Endothelial cell of umbilical vein (primary cell): ENCODE results near the gene CDC42EP4. TPM values are rescaled to one million over a fixed set of nuclear protein-coding genes. Genes with fewer than 3 reads are reported as not detected.

ENCODE experiments used
- BruUV-seq: library from RNA; stranded (reverse); fragments of 400-500 nt; replicated peaks from 2 replicates; lab custom pipeline; 2021; lab: Mats Ljungman, UMichigan
- CTCF ChIA-PET: fragments of 300-600, 350-600 bp; sonication (Branson Sonifier 250); formaldehyde crosslinking; loops from one replicate; lab custom pipeline; 2021; ENCODE audit warnings: antibody characterized with exemption, inconsistent platforms; lab: Charles Lee
- POLR2A ChIA-PET: fragments of 300-600, 350-600 bp; sonication (Branson Sonifier 250); formaldehyde crosslinking; loops from one replicate; lab custom pipeline; 2021; ENCODE audit warnings: antibody characterized with exemption, inconsistent platforms; lab: Charles Lee
- DNase-seq: peaks from one replicate; pipeline ENCODE4 v3.0.0-alpha.2; 2011; ENCODE audit warnings: low read depth, low spot score
- FAIRE-seq: peaks from 2 replicates; lab custom pipeline; 2011; peaks lifted over from hg19 to GRCh38; lab: Jason Lieb, UNC
- H2AFZ ChIP-seq: 2 replicates; pipeline ENCODE4 v1.6.0; 2012; ENCODE audit warnings: low read depth, low read length, control low read depth, inconsistent platforms
- H3K27ac ChIP-seq: 2 replicates; pipeline ENCODE4 v1.5.1; 2011; ENCODE audit warnings: low read depth, mild to moderate bottlenecking, control low read depth, low read length, moderate library complexity; ENCODE audit not compliant: insufficient read depth
- H3K27me3 ChIP-seq, 2 experiments: 2 replicates each; pipeline versions ENCODE4 v1.6.0 to v1.6.1; 2011; ENCODE audit warnings: low read length in 2 of 2, mixed read lengths in 1 of 2; ENCODE audit not compliant: control insufficient read depth in 2 of 2, insufficient read depth in 2 of 2
- H3K36me3 ChIP-seq, 2 experiments: 2 replicates in 1 of 2; 3 replicates in 1 of 2; pipeline ENCODE4 v1.5.1; 2011; ENCODE audit warnings: low read length in 2 of 2, mild to moderate bottlenecking in 1 of 2, moderate library complexity in 1 of 2; ENCODE audit not compliant: control insufficient read depth in 2 of 2, insufficient read depth in 2 of 2; ENCODE audit errors: extremely low read depth in 1 of 2
- H3K4me1 ChIP-seq: 3 replicates; pipeline ENCODE4 v1.5.1; 2011; ENCODE audit warnings: mild to moderate bottlenecking, low read length; ENCODE audit not compliant: control insufficient read depth, insufficient read depth; ENCODE audit errors: extremely low read depth
- H3K4me2 ChIP-seq: 2 replicates; pipeline ENCODE4 v1.6.1; 2011; ENCODE audit warnings: low read length, control low read depth, mixed read lengths; ENCODE audit not compliant: insufficient read depth
- H3K4me3 ChIP-seq, 3 experiments: fragments of 200-600 bp in 1 of 3; sonication (generic), shearing (Covaris generic) in 1 of 3; replicated peaks in 1 of 3; 2 replicates each; pipeline ENCODE4 v1.5.1; 2011 to 2016; ENCODE audit warnings: control low read depth in 3 of 3, low read length in 3 of 3, mild to moderate bottlenecking in 2 of 3, inconsistent platforms in 1 of 3, low read depth in 1 of 3, moderate library complexity in 1 of 3; ENCODE audit not compliant: insufficient read depth in 1 of 3
- H3K79me2 ChIP-seq: 2 replicates; pipeline ENCODE4 v1.6.0; 2012; ENCODE audit warnings: low read length, inconsistent platforms; ENCODE audit not compliant: control insufficient read depth, insufficient read depth
- H3K9ac ChIP-seq: replicated peaks from 2 replicates; pipeline ENCODE3; 2011; ENCODE audit warnings: low read length, control low read depth; ENCODE audit not compliant: insufficient read depth; ENCODE audit errors: extremely low read depth
- H3K9me1 ChIP-seq: replicated peaks from 3 replicates; pipeline ENCODE4 v1.6.0; 2011; ENCODE audit warnings: mild to moderate bottlenecking, low read length; ENCODE audit not compliant: control insufficient read depth, insufficient read depth; ENCODE audit errors: extremely low read depth
- H3K9me3 ChIP-seq: replicated peaks from 2 replicates; pipeline ENCODE4 v1.5.1; 2012; ENCODE audit warnings: low read length, inconsistent platforms; ENCODE audit not compliant: control insufficient read depth, insufficient read depth
- H4K20me1 ChIP-seq: replicated peaks from 2 replicates; pipeline ENCODE3; 2011; ENCODE audit warnings: mild to moderate bottlenecking, low read length; ENCODE audit not compliant: control insufficient read depth, insufficient read depth; ENCODE audit errors: extremely low read depth
- EZH2 ChIP-seq: IDR thresholded peaks from 2 replicates; pipeline ENCODE4 v1.6.1; 2012; ENCODE audit warnings: borderline replicate concordance, low read depth, mild to moderate bottlenecking, moderate library complexity, low read length, inconsistent platforms; ENCODE audit not compliant: severe bottlenecking
- GATA2 ChIP-seq: IDR thresholded peaks from 2 replicates; pipeline ENCODE4 v1.7.0; 2011; ENCODE audit warnings: low read depth, mild to moderate bottlenecking, moderate library complexity, mixed read lengths, low read length; ENCODE audit not compliant: insufficient read length, insufficient read depth
- JUN ChIP-seq: IDR thresholded peaks from 2 replicates; pipeline ENCODE4 v1.6.1; 2011; ENCODE audit warnings: borderline replicate concordance, low read depth; ENCODE audit not compliant: insufficient read length, insufficient read depth
- POLR2A ChIP-seq: IDR thresholded peaks from 2 replicates; pipeline ENCODE4 v1.6.1; 2012; ENCODE audit warnings: low read depth, mild to moderate bottlenecking, control low read depth, low read length
- POLR2AphosphoS5 ChIP-seq: IDR thresholded peaks from 2 replicates; pipeline ENCODE4 v1.6.1; 2012; ENCODE audit warnings: low read depth, mild to moderate bottlenecking, control low read depth, low read length, moderate library complexity; ENCODE audit not compliant: insufficient read depth
- dilution Hi-C: fragments of 300-500 bp; cut with MboI; formaldehyde crosslinking; loops from one replicate; pipeline ENCODE4 v1.15.0; 2019; ENCODE audit warnings: low sequenced_read_pairs; ENCODE audit not compliant: extremely low pct_ligation_motif_present
- intact Hi-C: fragments of 100-400 bp; cut with micrococcal nuclease; formaldehyde crosslinking; loops from one replicate; pipeline ENCODE4 v1.10.0; 2022
- polyA plus RNA-seq, 4 experiments: library from polyadenylated mRNA; depleted of rRNA in 3 of 4; stranded (reverse) in 3 of 4; unstranded in 1 of 4; fragments of >200 nt; gene quantifications; 2 replicates each; pipeline versions ENCODE4 v1.2.1 to v1.2.3, GENCODE V29; 2011 to 2012; ENCODE audit warnings: missing spikeins in 1 of 4
- total RNA-seq: library from RNA; stranded (reverse); gene quantifications from 2 replicates; pipeline ENCODE4 v1.2.3, GENCODE V29; 2021
- TF ChIP-seq, protein P1 (sequence below): IDR thresholded peaks from 2 replicates; pipeline ENCODE4 v1.6.1; 2011; ENCODE audit not compliant: insufficient read depth, insufficient read length
- TF ChIP-seq, protein P2 (sequence below), 2 donors: IDR thresholded peaks; 1 replicate in 1 of 2; 2 replicates in 1 of 2; pipeline ENCODE4 v1.5.1; 2011; ENCODE audit warnings: low read length in 2 of 2, mild to moderate bottlenecking in 2 of 2, moderate library complexity in 2 of 2, control low read depth in 1 of 2, inconsistent platforms in 1 of 2, low read depth in 1 of 2; ENCODE audit not compliant: insufficient read depth in 1 of 2; ENCODE audit errors: extremely low read depth in 1 of 2

The CDC42EP4 gene
- total and polyA plus RNA-seq, 2 donors (not counting 3 experiments of a cell fraction or from before 2014, with no cell fraction given), result 11.4 to 19.6 TPM

DNA sequence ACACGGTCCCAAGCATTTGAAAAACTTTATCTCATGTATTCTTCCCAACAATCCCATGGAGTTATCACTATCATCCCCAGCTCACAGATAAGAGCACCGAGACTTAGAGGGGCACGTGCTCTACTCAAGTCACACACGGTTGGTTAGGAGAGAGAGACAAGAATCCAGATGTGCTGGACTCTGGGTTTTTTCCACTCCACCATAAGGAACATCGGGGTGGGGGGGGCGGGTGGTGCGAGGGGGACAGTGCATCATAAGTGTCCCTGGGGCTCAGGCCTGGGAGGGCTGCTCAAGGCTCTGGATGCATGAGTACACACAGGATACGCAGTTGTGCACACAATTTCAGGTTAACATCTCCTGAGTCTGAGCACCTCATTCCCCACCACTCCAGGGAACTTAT is 7.4 kb downstream of the CDC42EP4 start:
- Histone ChIP-seq H3K4me1 (peaks cover 47% of the 10 kb centered on the region), H2AFZ (no peak overlapping the region), H3K27me3 (no peaks in the 10 kb centered on the region), H3K9ac (peak overlapping the region; percentile 80), H3K4me2 (peak overlapping the region; percentile 94), H3K4me3 (no peak overlapping the region), H3K27ac (peak overlapping the region; percentile 78), H4K20me1 (no peaks in the 10 kb centered on the region), H3K36me3 (no peaks in the 10 kb centered on the region), H3K79me2 (peaks cover 74% of the 10 kb centered on the region), H3K9me3 (no peaks in the 10 kb centered on the region), H3K9me1 (no peaks in the 10 kb centered on the region)
- intact Hi-C loops, result loop anchor here (2.0 to 10.0 kb wide), 2 partner anchors 72 to 400 kb away; a partner anchor contains a TSS
- dilution Hi-C loops, result no loop called here
- TF ChIP-seq, protein P1, sequence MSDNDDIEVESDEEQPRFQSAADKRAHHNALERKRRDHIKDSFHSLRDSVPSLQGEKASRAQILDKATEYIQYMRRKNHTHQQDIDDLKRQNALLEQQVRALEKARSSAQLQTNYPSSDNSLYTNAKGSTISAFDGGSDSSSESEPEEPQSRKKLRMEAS, result no peak
- TF ChIP-seq JUN (no peak), GATA2 (no peak), POLR2A (no peak), EZH2 (no peak), POLR2AphosphoS5 (no peak)
- TF ChIP-seq, protein P2, sequence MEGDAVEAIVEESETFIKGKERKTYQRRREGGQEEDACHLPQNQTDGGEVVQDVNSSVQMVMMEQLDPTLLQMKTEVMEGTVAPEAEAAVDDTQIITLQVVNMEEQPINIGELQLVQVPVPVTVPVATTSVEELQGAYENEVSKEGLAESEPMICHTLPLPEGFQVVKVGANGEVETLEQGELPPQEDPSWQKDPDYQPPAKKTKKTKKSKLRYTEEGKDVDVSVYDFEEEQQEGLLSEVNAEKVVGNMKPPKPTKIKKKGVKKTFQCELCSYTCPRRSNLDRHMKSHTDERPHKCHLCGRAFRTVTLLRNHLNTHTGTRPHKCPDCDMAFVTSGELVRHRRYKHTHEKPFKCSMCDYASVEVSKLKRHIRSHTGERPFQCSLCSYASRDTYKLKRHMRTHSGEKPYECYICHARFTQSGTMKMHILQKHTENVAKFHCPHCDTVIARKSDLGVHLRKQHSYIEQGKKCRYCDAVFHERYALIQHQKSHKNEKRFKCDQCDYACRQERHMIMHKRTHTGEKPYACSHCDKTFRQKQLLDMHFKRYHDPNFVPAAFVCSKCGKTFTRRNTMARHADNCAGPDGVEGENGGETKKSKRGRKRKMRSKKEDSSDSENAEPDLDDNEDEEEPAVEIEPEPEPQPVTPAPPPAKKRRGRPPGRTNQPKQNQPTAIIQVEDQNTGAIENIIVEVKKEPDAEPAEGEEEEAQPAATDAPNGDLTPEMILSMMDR (IDR thresholded peaks at IDR 0.05; ENCODE audit: extremely low read depth in 1 of 2, insufficient read depth in 1 of 2, low read depth in 1 of 2, low read length in 2 of 2), result no peak
- no peak for FAIRE-seq
- ChIA-PET POLR2A (no interaction called here), CTCF (interaction anchor here (0.6 to 1.1 kb wide), 3 partner anchors 12 to 400 kb away, joined by 3 to 7 read pairs (median 5); no protein-coding TSS in a partner anchor)
- no TSS peak for BruUV-seq
- no peak for DNase-seq
